K562 (cell line): ENCODE measurements around the gene HYOU1. TPM values are rescaled to one million over a fixed set of nuclear protein-coding genes. Genes with fewer than 3 reads are reported as not detected.

Source experiments
- AFF4 ChIP-seq: sonication (generic); formaldehyde crosslinking; IDR thresholded peaks from 2 replicates; pipeline ENCODE4 v1.8.0; 2023; ENCODE audit warnings: mild to moderate bottlenecking, missing genetic modification reagents
- ARID3B ChIP-seq: fragments of 250-450 bp; sonication (Bioruptor Pico); IDR thresholded peaks from 2 replicates; pipeline ENCODE4 v1.4.0; 2020; ENCODE audit warnings: borderline replicate concordance
- GATA2 ChIP-seq: sonication (generic); formaldehyde crosslinking; IDR thresholded peaks from 2 replicates; pipeline ENCODE4 v1.4.0; 2020; ENCODE audit warnings: mild to moderate bottlenecking, missing genetic modification reagents
- HCFC1 ChIP-seq: IDR thresholded peaks from 2 replicates; pipeline ENCODE4 v1.6.1; 2012; ENCODE audit warnings: low read depth, low read length, improper control_type of control experiment
- ID3 ChIP-seq, 2 experiments: fragments of 250-450 bp in 1 of 2; fragments of 450-650 bp in 1 of 2; sonication (Bioruptor Pico) in 1 of 2; IDR thresholded peaks; 2 replicates each; pipeline versions ENCODE4 v1.6.1 to v1.8.0; 2016 to 2021; ENCODE audit warnings: mild to moderate bottlenecking in 2 of 2, moderate library complexity in 2 of 2, missing compliant biosample characterization in 1 of 2, missing genetic modification characterization in 1 of 2
- MYC ChIP-seq, 2 experiments: fragments of 250-450 bp in 1 of 2; sonication (Bioruptor Pico) in 1 of 2; IDR thresholded peaks; 2 replicates each; pipeline versions ENCODE4 v1.5.1 to v1.6.1; 2012 to 2021; ENCODE audit warnings: low read depth in 2 of 2, borderline replicate concordance in 1 of 2, improper control_type of control experiment in 1 of 2, low read length in 1 of 2, mild to moderate bottlenecking in 1 of 2, moderate library complexity in 1 of 2
- PHB ChIP-seq: fragments of 250-450 bp; sonication (Bioruptor Pico); IDR thresholded peaks from 2 replicates; pipeline ENCODE4 v1.5.0; 2021
- RBM14 ChIP-seq: fragments of 200-400 bp; formaldehyde crosslinking; IDR thresholded peaks from 2 replicates; pipeline ENCODE4 v1.6.1; 2018; ENCODE audit warnings: low read depth, mild to moderate bottlenecking, low read length, moderate library complexity, borderline replicate concordance; ENCODE audit not compliant: insufficient read depth
- SMAD1 ChIP-seq: fragments of 150-350 bp; IDR thresholded peaks from 2 replicates; pipeline ENCODE4 v1.6.1; 2014; ENCODE audit warnings: low read length, low read depth; ENCODE audit not compliant: partially characterized antibody
- ZBED1 ChIP-seq: IDR thresholded peaks from 2 replicates; pipeline ENCODE4 v1.6.1; 2014
- ZC3H4 ChIP-seq: sonication (generic); formaldehyde crosslinking; IDR thresholded peaks from 2 replicates; pipeline ENCODE4 v1.9.0; 2021; ENCODE audit warnings: missing genetic modification reagents, borderline replicate concordance
- ZNF407 ChIP-seq: fragments of 450-650 bp; IDR thresholded peaks from 2 replicates; pipeline ENCODE4 v1.6.1; 2016; ENCODE audit warnings: low read depth
- polyA plus RNA-seq, 8 experiments: library from polyadenylated mRNA; depleted of rRNA in 4 of 8; stranded (reverse) in 5 of 8; unstranded in 3 of 8; fragments of >200 nt; fragmentation: Nextera tagmentation in 2 of 8; fragmentation: Illumina TruSeq in 1 of 8; extraction: Ambion mirVana in 2 of 8; extraction: Trizol in 1 of 8; gene quantifications; 2 replicates each; pipeline versions ENCODE4 v1.2.1 to v1.2.3, GENCODE V29; 2011 to 2014; ENCODE audit warnings: inconsistent platforms in 1 of 8, missing spikeins in 1 of 8
- total RNA-seq, 7 experiments: library from RNA; depleted of rRNA in 6 of 7; stranded (reverse); fragments of >200 nt in 6 of 7; fragmentation: Illumina TruSeq in 2 of 7; extraction: Trizol in 2 of 7; gene quantifications; 2 replicates each; pipeline versions ENCODE4 v1.2.1 to v1.2.3, GENCODE V29; 2011 to 2021; ENCODE audit warnings: low replicate concordance in 1 of 7

Gene HYOU1
- total and polyA plus RNA-seq, 9 of the 15 experiments (the other 6 are each of a cell fraction or from before 2014, with no cell fraction given): 19.5 to 197 (median 128) TPM

GRCh38 chr11:119056421-119056999, 495 bp downstream of the HYOU1 start (continued):
- TF ChIP-seq ZNF407 (no peak), GATA2 (CRISPR knock-in tag) (no peak), ID3 (CRISPR knock-in tag; IDR thresholded peaks at IDR 0.05) (no peak), ID3 (tag; IDR thresholded peaks at IDR 0.05) (0 out of 2 replicates have a peak, but pooled peaks have one; percentile 17), MYC (IDR thresholded peaks at IDR 0.05; ENCODE audit: low read depth, low read length) (no peak), MYC (CRISPR knock-in tag; IDR thresholded peaks at IDR 0.05; ENCODE audit: borderline replicate concordance, low read depth) (no peak), RBM14 (peak; percentile 98; the same call in 1 of the 2 replicates), AFF4 (CRISPR knock-in tag) (no peak), ZC3H4 (peak; percentile 63), SMAD1 (no peak), PHB (CRISPR knock-in tag) (peak; percentile 13; the same call in 1 of the 2 replicates), ARID3B (CRISPR knock-in tag) (no peak), HCFC1 (no peak), ZBED1 (no peak)
